Psoas muscle (tissue), 8 donors: ENCODE measurements around the gene HCK. TPM values are rescaled to one million over a fixed set of nuclear protein-coding genes. Genes with fewer than 3 reads are reported as not detected.
"Not testable (repeated sequence)": the region's sequence is repeated elsewhere in the genome, so short reads cannot be mapped to it uniquely, and the experiment has no call there.

Experiments
- ATAC-seq, 4 donors: fragments of 200-7000 bp; cut with Tn5 transposase; one replicate each; pipeline ENCODE4 v1.9.1; 2020; ENCODE audit warnings: moderate library complexity in 3 of 4, mild to moderate bottlenecking in 2 of 4
- DNase-seq, 2 donors: peaks; one replicate each; pipeline ENCODE4 v3.0.0-alpha.2; 2020
- H3K27ac ChIP-seq: fragments of 200-600 bp; one replicate; pipeline ENCODE4 v1.8.0; 2022
- H3K27me3 ChIP-seq, 3 donors: fragments of 200-600 bp in 1 of 3; one replicate each; pipeline versions ENCODE4 v1.6.1 to v1.8.0; 2013 to 2022; ENCODE audit warnings: low read length in 2 of 3, mild to moderate bottlenecking in 2 of 3, moderate library complexity in 1 of 3; ENCODE audit not compliant: insufficient read depth in 3 of 3
- H3K36me3 ChIP-seq, 2 donors: fragments of 200-600 bp in 1 of 2; one replicate each; pipeline versions ENCODE4 v1.6.1 to v1.8.0; 2013 to 2022; ENCODE audit warnings: low read depth in 1 of 2, mild to moderate bottlenecking in 1 of 2, moderate library complexity in 1 of 2; ENCODE audit not compliant: insufficient read depth in 1 of 2
- H3K4me1 ChIP-seq: fragments of 200-600 bp; one replicate; pipeline ENCODE4 v1.8.0; 2022
- H3K4me3 ChIP-seq: fragments of 200-600 bp; one replicate; pipeline ENCODE4 v1.8.0; 2022; ENCODE audit warnings: mild to moderate bottlenecking
- H3K9me3 ChIP-seq: fragments of 200-600 bp; one replicate; pipeline ENCODE4 v1.8.0; 2022
- CTCF ChIP-seq: fragments of 200-600 bp; IDR thresholded peaks from one replicate; pipeline ENCODE4 v1.8.0; 2022; ENCODE audit warnings: antibody characterized with exemption
- WGBS, 3 donors: extraction: QIAGEN DNeasy Blood & Tissue Kit; methylation state at CpG; one replicate each; pipeline versions ENCODE4 v1.1.6 to v1.1.7; 2013; 5-methylcytosine and 5-hydroxymethylcytosine counted together
- intact Hi-C, 2 donors: fragments of 100-400 bp; cut with DNase I; formaldehyde crosslinking; loops; one replicate each; pipeline versions ENCODE4 v1.11.0 to v1.14.2; 2022
- polyA plus RNA-seq, 3 donors: library from polyadenylated mRNA; stranded (reverse); fragments of 200-250 nt; gene quantifications; one replicate each; pipeline ENCODE4 v1.2.3, GENCODE V29; 2013
- total RNA-seq, 4 donors: library from RNA; stranded (reverse); fragmentation: NEBNext Ultra II Directional in 2 of 4; extraction: Animal tissue kit (Norgen Biotek cat#: 25700) in 2 of 4; gene quantifications; one replicate each; pipeline versions ENCODE4 v1.2.1 to v1.2.4, GENCODE V29; 2021 to 2023
- donor health status: healthy with polysubstance abuse.
- donor health status: DM: no; HTN: no; CAD: no; lungs with moderate emphysema.
- donor health status: Bipolar disorder and iron deficiency.
- donor health status: healthy.
- donor health status: DM: yes; HTN: yes; CAD: no.
- donor health status: DM: no; HTN: no; CAD: no.
- donor health status: DM: no; HTN: no; CAD: no.
- donor health status: DM: yes; HTN: yes; CAD: no.

The HCK gene
- total and polyA plus RNA-seq, 7 donors: 0.79 to 5.5 (median 1.9) TPM

- H3K36me3 ChIP-seq: peaks cover 0 to 2% of the 10 kb centered on the region in 2 donors
- H3K27me3 ChIP-seq: no peaks in the 10 kb centered on the region
- H3K4me3 ChIP-seq: peak overlapping the region; percentile 24
- 25 to 41% (median 28%) methylated on average over 6 of the region's 6 CpGs for whole genome bisulfite sequencing, 3 donors
- H3K4me1 ChIP-seq: peaks cover 45% of the 10 kb centered on the region
- no peak for DNase-seq
- H3K27ac ChIP-seq: peak overlapping the region; percentile 69
- ATAC-seq: peak; percentile 82 to 87 (median 86)
- intact Hi-C loops: loop anchor here in 1 of 2 donors (10.0 kb wide), 1 partner anchor 89 kb away; the partner anchor contains the start of genes PLAGL2 and POFUT1
- H3K9me3 ChIP-seq: no peaks in the 10 kb centered on the region
- no peak for TF ChIP-seq CTCF
These were observed 64.1 kb downstream of the HCK start for GRCh38 chr20:32116079-32116521.

GRCh38 chr20:32116796-32117195 is 64.8 kb downstream of the HCK start:
- not testable (repeated sequence) for DNase-seq, H3K36me3 ChIP-seq, H3K9me3 ChIP-seq, H3K4me3 ChIP-seq, H3K27me3 ChIP-seq
- WGBS, 3 donors: 47 to 71% (median 50%) methylated on average over 6 of the region's 6 CpGs
- peak overlapping the region; percentile 69 for H3K27ac ChIP-seq
- peaks cover 41% of the 10 kb centered on the region for H3K4me1 ChIP-seq
- intact Hi-C loops: loop anchor here in 1 of 2 donors (10.0 kb wide), 1 partner anchor 88 kb away; the partner anchor contains the start of genes PLAGL2 and POFUT1
- ATAC-seq: peak in 1 of 4 donors; percentile 6

- H3K9me3 ChIP-seq, H3K36me3 ChIP-seq, DNase-seq, H3K27ac ChIP-seq, H3K27me3 ChIP-seq, H3K4me3 ChIP-seq, ATAC-seq: not testable (repeated sequence)
- H3K4me1 ChIP-seq: peaks cover 29% of the 10 kb centered on the region
- 90 to 99% (median 93%) methylated on average over 5 of the region's 5 CpGs for WGBS, 3 donors
- intact Hi-C loops: loop anchor here in 1 of 2 donors (10.0 kb wide), 1 partner anchor 86 kb away; the partner anchor contains the start of genes PLAGL2 and POFUT1
These were observed 66.4 kb downstream of the HCK start for GRCh38 chr20:32118427-32118826.

GRCh38 chr20:32119734-32120133 is 67.7 kb downstream of the HCK start:
- no peaks in the 10 kb centered on the region for H3K9me3 ChIP-seq
- H3K36me3 ChIP-seq: peaks cover 2 to 6% of the 10 kb centered on the region in 2 donors
- intact Hi-C loops: loop anchor here in 1 of 2 donors (10.0 kb wide), 1 partner anchor 85 kb away; the partner anchor contains the start of genes PLAGL2 and POFUT1
- ATAC-seq (no peak), DNase-seq (no peak)
- H3K4me1 ChIP-seq: peaks cover 29% of the 10 kb centered on the region
- WGBS, 3 donors: 97 to 98% (median 98%) methylated on average over 2 of the region's 2 CpGs
- H3K4me3 ChIP-seq: no peak overlapping the region
- no peak overlapping the region for H3K27ac ChIP-seq
- H3K27me3 ChIP-seq: no peaks in the 10 kb centered on the region
- TF ChIP-seq CTCF: no peak

GRCh38 chr20:32121908-32122307 is 69.9 kb downstream of the HCK start:
- intact Hi-C loops, DNase-seq, H3K36me3 ChIP-seq, H3K27me3 ChIP-seq, H3K27ac ChIP-seq, H3K9me3 ChIP-seq, H3K4me3 ChIP-seq, ATAC-seq: not testable (repeated sequence)
- WGBS, 3 donors: 87 to 95% (median 90%) methylated on average over 9 to 24 of the region's 31 CpGs
- peaks cover 14% of the 10 kb centered on the region for H3K4me1 ChIP-seq

GRCh38 chr20:32123088-32123487 is 71.0 kb downstream of the HCK start:
- Histone ChIP-seq H3K4me1 (peaks cover 13% of the 10 kb centered on the region), H3K27ac (no peak overlapping the region), H3K27me3 (no peaks in the 10 kb centered on the region), H3K9me3 (no peaks in the 10 kb centered on the region), H3K36me3 (peaks cover 0 to 6% of the 10 kb centered on the region in 2 donors), H3K4me3 (no peak overlapping the region)
- ATAC-seq (no peak), DNase-seq (no peak)
- 82 to 100% (median 86%) methylated on average over 1 of the region's 4 CpGs for WGBS, 3 donors
- TF ChIP-seq CTCF: no peak
- intact Hi-C loops: no loop called here
